BE2C (cell line): ENCODE data around the gene TAF8.

Experiments used
- DNase-seq: peaks from one replicate; pipeline ENCODE4 v3.0.0-alpha.2; 2020
- H3K27me3 ChIP-seq: fragments of 250-450 bp; sonication (Bioruptor Pico); 2 replicates; pipeline ENCODE4 v1.5.1; 2020; ENCODE audit warnings: mild to moderate bottlenecking
- H3K36me3 ChIP-seq: fragments of 250-450 bp; sonication (Bioruptor Pico); 2 replicates; pipeline ENCODE4 v1.5.1; 2020; ENCODE audit warnings: mild to moderate bottlenecking
- H3K4me1 ChIP-seq: fragments of 250-450 bp; sonication (Bioruptor Pico); 2 replicates; pipeline ENCODE4 v1.5.1; 2020
- H3K4me3 ChIP-seq: 2 replicates; pipeline ENCODE4 v1.5.1; 2011; ENCODE audit warnings: low read depth, low read length
- H3K9me3 ChIP-seq: fragments of 250-450 bp; sonication (Bioruptor Pico); 2 replicates; pipeline ENCODE4 v1.5.1; 2020
- TF ChIP-seq, protein P1 (sequence below): IDR thresholded peaks from 2 replicates; pipeline ENCODE4 v1.5.1; 2012; ENCODE audit warnings: mild to moderate bottlenecking, low read depth, low read length

Gene TAF8

GRCh38 chr6:42038163-42038562, 12.2 kb upstream of the TAF8 start:
- no peak for DNase-seq
- H3K27me3 ChIP-seq = no peaks in the 10 kb centered on the region
- no peak overlapping the region for H3K4me3 ChIP-seq
- TF ChIP-seq, protein P1, sequence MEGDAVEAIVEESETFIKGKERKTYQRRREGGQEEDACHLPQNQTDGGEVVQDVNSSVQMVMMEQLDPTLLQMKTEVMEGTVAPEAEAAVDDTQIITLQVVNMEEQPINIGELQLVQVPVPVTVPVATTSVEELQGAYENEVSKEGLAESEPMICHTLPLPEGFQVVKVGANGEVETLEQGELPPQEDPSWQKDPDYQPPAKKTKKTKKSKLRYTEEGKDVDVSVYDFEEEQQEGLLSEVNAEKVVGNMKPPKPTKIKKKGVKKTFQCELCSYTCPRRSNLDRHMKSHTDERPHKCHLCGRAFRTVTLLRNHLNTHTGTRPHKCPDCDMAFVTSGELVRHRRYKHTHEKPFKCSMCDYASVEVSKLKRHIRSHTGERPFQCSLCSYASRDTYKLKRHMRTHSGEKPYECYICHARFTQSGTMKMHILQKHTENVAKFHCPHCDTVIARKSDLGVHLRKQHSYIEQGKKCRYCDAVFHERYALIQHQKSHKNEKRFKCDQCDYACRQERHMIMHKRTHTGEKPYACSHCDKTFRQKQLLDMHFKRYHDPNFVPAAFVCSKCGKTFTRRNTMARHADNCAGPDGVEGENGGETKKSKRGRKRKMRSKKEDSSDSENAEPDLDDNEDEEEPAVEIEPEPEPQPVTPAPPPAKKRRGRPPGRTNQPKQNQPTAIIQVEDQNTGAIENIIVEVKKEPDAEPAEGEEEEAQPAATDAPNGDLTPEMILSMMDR = no peak
- H3K4me1 ChIP-seq = no peaks in the 10 kb centered on the region
- no peaks in the 10 kb centered on the region for H3K9me3 ChIP-seq
- no peaks in the 10 kb centered on the region for H3K36me3 ChIP-seq

GRCh38 chr6:42038811-42039408, 11.4 kb upstream of the TAF8 start:
- H3K9me3 ChIP-seq = no peaks in the 10 kb centered on the region
- H3K4me1 ChIP-seq = no peaks in the 10 kb centered on the region
- no peak overlapping the region for H3K4me3 ChIP-seq
- H3K36me3 ChIP-seq = no peaks in the 10 kb centered on the region
- TF ChIP-seq, protein P1 = no peak
- no peak for DNase-seq
- H3K27me3 ChIP-seq = no peaks in the 10 kb centered on the region

- H3K9me3 ChIP-seq = no peaks in the 10 kb centered on the region
- H3K4me3 ChIP-seq = no peak overlapping the region
- no peaks in the 10 kb centered on the region for H3K36me3 ChIP-seq
- no peaks in the 10 kb centered on the region for H3K27me3 ChIP-seq
- no peak for DNase-seq
- H3K4me1 ChIP-seq = no peaks in the 10 kb centered on the region
- TF ChIP-seq, protein P1 = no peak
These were observed 9.4 kb upstream of the TAF8 start for GRCh38 chr6:42040856-42041480.

GRCh38 chr6:42041481-42042053, 8.8 kb upstream of the TAF8 start:
- H3K36me3 ChIP-seq = no peaks in the 10 kb centered on the region
- no peaks in the 10 kb centered on the region for H3K27me3 ChIP-seq
- TF ChIP-seq, protein P1 = no peak
- DNase-seq = no peak
- H3K4me3 ChIP-seq = no peak overlapping the region
- H3K9me3 ChIP-seq = no peaks in the 10 kb centered on the region
- no peaks in the 10 kb centered on the region for H3K4me1 ChIP-seq

- no peaks in the 10 kb centered on the region for H3K9me3 ChIP-seq
These were observed 8.2 kb upstream of the TAF8 start for GRCh38 chr6:42042108-42042507.

More at GRCh38 chr6:42042108-42042507, 8.2 kb upstream of the TAF8 start:
- TF ChIP-seq, protein P1 = no peak
- H3K4me3 ChIP-seq = no peak overlapping the region
- no peaks in the 10 kb centered on the region for H3K27me3 ChIP-seq
- no peaks in the 10 kb centered on the region for H3K4me1 ChIP-seq
- no peak for DNase-seq
- H3K36me3 ChIP-seq = no peaks in the 10 kb centered on the region
